Stomach smooth muscle (tissue), 2 donors: Measurements from ENCODE around the gene KCTD5.

ENCODE experiments used
- H3K27ac ChIP-seq: one replicate; pipeline ENCODE4 v1.7.0; 2013; ENCODE audit warnings: mild to moderate bottlenecking, low read length, inconsistent platforms
- H3K27me3 ChIP-seq, 2 donors: one replicate each; pipeline ENCODE4 v1.7.0; 2013; ENCODE audit warnings: low read length in 2 of 2; ENCODE audit not compliant: insufficient read depth in 2 of 2, control insufficient read depth in 1 of 2
- H3K36me3 ChIP-seq, 2 donors: one replicate each; pipeline ENCODE4 v1.7.0; 2013; ENCODE audit warnings: low read length in 2 of 2; ENCODE audit not compliant: control insufficient read depth in 2 of 2, insufficient read depth in 2 of 2
- H3K4me1 ChIP-seq: one replicate; pipeline ENCODE4 v1.7.0; 2013; ENCODE audit warnings: low read length; ENCODE audit not compliant: control insufficient read depth, insufficient read depth
- H3K4me3 ChIP-seq, 2 donors: one replicate each; pipeline ENCODE4 v1.7.0; 2013; ENCODE audit warnings: low read length in 2 of 2
- H3K9ac ChIP-seq, 2 donors: one replicate each; pipeline ENCODE4 v1.7.0; 2013; ENCODE audit warnings: low read length in 2 of 2, mild to moderate bottlenecking in 1 of 2
- H3K9me3 ChIP-seq, 2 donors: one replicate each; pipeline ENCODE4 v1.7.0; 2013; ENCODE audit warnings: low read length in 2 of 2; ENCODE audit not compliant: control insufficient read depth in 2 of 2
- donor health status: healthy.
- donor health status: Pancreatic carcinoma.

Gene KCTD5

GRCh38 chr16:2756288-2757015, 74.1 kb downstream of the KCTD5 start:
- Histone ChIP-seq H3K9ac (no peak overlapping the region), H3K9me3 (no peaks in the 10 kb centered on the region), H3K27me3 (no peaks in the 10 kb centered on the region), H3K4me3 (peak overlapping the region in 1 of 2 donors; percentile 95), H3K36me3 (peaks cover 41 to 42% of the 10 kb centered on the region in 2 donors), H3K27ac (no peak overlapping the region), H3K4me1 (peaks cover 35% of the 10 kb centered on the region)

GRCh38 chr16:2757344-2757743, 75.0 kb downstream of the KCTD5 start:
- Histone ChIP-seq H3K9ac (no peak overlapping the region), H3K36me3 (peaks cover 50 to 51% of the 10 kb centered on the region in 2 donors), H3K27me3 (no peaks in the 10 kb centered on the region), H3K9me3 (no peaks in the 10 kb centered on the region), H3K4me1 (peaks cover 28% of the 10 kb centered on the region), H3K4me3 (no peak overlapping the region), H3K27ac (no peak overlapping the region)
